Thyroid gland (tissue), 4 donors: ENCODE data around the gene CUEDC1.

Experiments used
- POLR2A ChIP-seq, 2 donors: fragments of 450-650 bp; IDR thresholded peaks; one replicate each; pipeline ENCODE4 v1.6.1; 2017; ENCODE audit warnings: antibody characterized with exemption in 2 of 2, mild to moderate bottlenecking in 2 of 2, moderate library complexity in 1 of 2
- TF ChIP-seq, protein P1 (sequence below), 6 experiments: fragments of 200-600 bp in 3 of 6; fragments of 450-650 bp in 3 of 6; sonication (generic) in 3 of 6; IDR thresholded peaks; one replicate each; pipeline ENCODE4 v1.5.1; 2016 to 2019; ENCODE audit warnings: antibody characterized with exemption in 6 of 6, mild to moderate bottlenecking in 2 of 6, inconsistent platforms in 1 of 6, moderate library complexity in 1 of 6

- TF ChIP-seq, protein P1, sequence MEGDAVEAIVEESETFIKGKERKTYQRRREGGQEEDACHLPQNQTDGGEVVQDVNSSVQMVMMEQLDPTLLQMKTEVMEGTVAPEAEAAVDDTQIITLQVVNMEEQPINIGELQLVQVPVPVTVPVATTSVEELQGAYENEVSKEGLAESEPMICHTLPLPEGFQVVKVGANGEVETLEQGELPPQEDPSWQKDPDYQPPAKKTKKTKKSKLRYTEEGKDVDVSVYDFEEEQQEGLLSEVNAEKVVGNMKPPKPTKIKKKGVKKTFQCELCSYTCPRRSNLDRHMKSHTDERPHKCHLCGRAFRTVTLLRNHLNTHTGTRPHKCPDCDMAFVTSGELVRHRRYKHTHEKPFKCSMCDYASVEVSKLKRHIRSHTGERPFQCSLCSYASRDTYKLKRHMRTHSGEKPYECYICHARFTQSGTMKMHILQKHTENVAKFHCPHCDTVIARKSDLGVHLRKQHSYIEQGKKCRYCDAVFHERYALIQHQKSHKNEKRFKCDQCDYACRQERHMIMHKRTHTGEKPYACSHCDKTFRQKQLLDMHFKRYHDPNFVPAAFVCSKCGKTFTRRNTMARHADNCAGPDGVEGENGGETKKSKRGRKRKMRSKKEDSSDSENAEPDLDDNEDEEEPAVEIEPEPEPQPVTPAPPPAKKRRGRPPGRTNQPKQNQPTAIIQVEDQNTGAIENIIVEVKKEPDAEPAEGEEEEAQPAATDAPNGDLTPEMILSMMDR (IDR thresholded peaks at IDR 0.05): no peak
- no peak for TF ChIP-seq POLR2A (IDR thresholded peaks at IDR 0.05)
Observed at GRCh38 chr17:57966246-57966645, 11.0 kb upstream of the CUEDC1 start.
